HG03175 (cell line): ENCODE results near the gene PPP1R3E.

Experiments used
- ATAC-seq: cut with Tn5 transposase; IDR thresholded peaks from one replicate; pipeline ENCODE4 v1.9.1; 2021; ENCODE audit warnings: mild to moderate bottlenecking, moderate library complexity; ENCODE audit not compliant: unreplicated experiment

PPP1R3E gene

GRCh38 chr14:23249824-23250223, 52.8 kb downstream of the PPP1R3E start:
- ATAC-seq = no peak

- ATAC-seq = no peak
These were observed 54.1 kb downstream of the PPP1R3E start for GRCh38 chr14:23248601-23249000.
